Fibroblast of lung (primary cell): ENCODE results near the gene BTBD17. TPM values are rescaled to one million over a fixed set of nuclear protein-coding genes. Genes with fewer than 3 reads are reported as not detected.

Experiments
- DNase-seq, 2 donors: peaks; one replicate each; pipeline versions ENCODE4 v3.0.0 to v3.0.0-alpha.2; 2010; ENCODE audit warnings: low read depth in 2 of 2
- H2AFZ ChIP-seq: 2 replicates; pipeline ENCODE4 v1.5.1; 2012; ENCODE audit warnings: low read length, control low read depth, inconsistent platforms
- H3K27ac ChIP-seq: 2 replicates; pipeline ENCODE4 v1.5.1; 2011; ENCODE audit warnings: low read length, control low read depth; ENCODE audit not compliant: insufficient read depth
- H3K27me3 ChIP-seq: 2 replicates; pipeline ENCODE4 v1.5.1; 2011; ENCODE audit warnings: mild to moderate bottlenecking, low read length; ENCODE audit not compliant: control insufficient read depth, insufficient read depth
- H3K36me3 ChIP-seq: 2 replicates; pipeline ENCODE4 v1.5.1; 2011; ENCODE audit warnings: low read length; ENCODE audit not compliant: control insufficient read depth, insufficient read depth
- H3K4me1 ChIP-seq: 2 replicates; pipeline ENCODE4 v1.5.1; 2011; ENCODE audit warnings: low read length; ENCODE audit not compliant: control insufficient read depth, insufficient read depth; ENCODE audit errors: extremely low read depth
- H3K4me2 ChIP-seq: 2 replicates; pipeline ENCODE4 v1.5.1; 2011; ENCODE audit warnings: low read length, control low read depth; ENCODE audit not compliant: insufficient read depth; ENCODE audit errors: extremely low read depth
- H3K4me3 ChIP-seq, 4 experiments: fragments of 200-600 bp in 1 of 4; sonication (generic) in 1 of 4; replicated peaks in 1 of 4; 2 replicates each; pipeline ENCODE4 v1.5.1; 2011 to 2016; ENCODE audit warnings: low read length in 4 of 4, low read depth in 3 of 4, mild to moderate bottlenecking in 3 of 4, control low read depth in 2 of 4, inconsistent platforms in 1 of 4, mixed read lengths in 1 of 4; ENCODE audit not compliant: insufficient read depth in 1 of 4; ENCODE audit errors: control extremely low read depth in 1 of 4
- H3K79me2 ChIP-seq: 2 replicates; pipeline ENCODE4 v1.5.1; 2012; ENCODE audit warnings: mild to moderate bottlenecking, low read length, inconsistent platforms; ENCODE audit not compliant: control insufficient read depth, insufficient read depth
- H3K9ac ChIP-seq: 2 replicates; pipeline ENCODE4 v1.5.1; 2011; ENCODE audit warnings: mild to moderate bottlenecking, low read length, control low read depth; ENCODE audit not compliant: insufficient read depth
- H3K9me3 ChIP-seq: 2 replicates; pipeline ENCODE4 v1.5.1; 2012; ENCODE audit warnings: low read depth, low read length; ENCODE audit not compliant: control insufficient read depth, insufficient read depth
- H4K20me1 ChIP-seq: 2 replicates; pipeline ENCODE4 v1.5.1; 2011; ENCODE audit warnings: low read length; ENCODE audit not compliant: control insufficient read depth, insufficient read depth; ENCODE audit errors: extremely low read depth
- EZH2 ChIP-seq: IDR thresholded peaks from 2 replicates; pipeline ENCODE4 v1.5.1; 2012; ENCODE audit warnings: low read length, control low read depth, mild to moderate bottlenecking; ENCODE audit errors: missing control alignments
- polyA plus RNA-seq, 2 donors: library from polyadenylated mRNA; depleted of rRNA in 1 of 2; stranded (reverse) in 1 of 2; unstranded in 1 of 2; fragments of >200 nt; gene quantifications; 2 replicates each; pipeline ENCODE4 v1.2.1, GENCODE V29; 2011 to 2012; ENCODE audit warnings: missing spikeins in 1 of 2
- total RNA-seq: library from RNA; depleted of rRNA; stranded (reverse); fragments of >200 nt; gene quantifications from 2 replicates; pipeline ENCODE4 v1.2.1, GENCODE V29; 2014
- TF ChIP-seq, protein P1 (sequence below), 2 donors: IDR thresholded peaks in 1 of 2; conservative IDR thresholded peaks in 1 of 2; 1 replicate in 1 of 2; 2 replicates in 1 of 2; pipeline ENCODE4 v1.5.1; 2011 to 2012; ENCODE audit warnings: low read length in 2 of 2, control low read depth in 1 of 2, inconsistent platforms in 1 of 2, low read depth in 1 of 2, mild to moderate bottlenecking in 1 of 2

The BTBD17 gene
- total and polyA plus RNA-seq, 2 donors (not counting 1 experiment from before 2014, with no cell fraction given) = under 0.01 TPM; not detected in 1

DNA sequence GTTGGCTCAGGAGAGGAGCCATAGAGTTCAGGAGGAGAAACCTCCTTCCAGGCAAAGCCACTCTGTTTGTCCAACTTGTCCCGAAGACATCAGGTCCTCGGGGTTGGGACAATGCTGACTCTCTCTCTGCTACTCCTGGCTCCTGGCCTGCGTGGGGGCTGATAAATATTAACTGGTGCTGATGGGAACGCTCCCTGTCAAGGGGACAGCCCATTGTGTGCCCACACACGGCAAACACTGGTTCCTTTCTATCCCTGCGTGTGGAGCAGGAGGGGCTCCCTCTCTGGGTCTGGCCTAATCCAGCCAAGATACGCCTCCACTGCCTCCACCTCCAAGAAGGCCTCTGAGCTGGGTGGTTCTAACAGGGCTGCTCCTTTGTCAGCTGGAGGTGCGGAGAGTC is 31.2 kb downstream of the BTBD17 start:
- H3K27ac ChIP-seq = no peak overlapping the region
- no peak overlapping the region for H3K9ac ChIP-seq
- H3K9me3 ChIP-seq = no peaks in the 10 kb centered on the region

DNA sequence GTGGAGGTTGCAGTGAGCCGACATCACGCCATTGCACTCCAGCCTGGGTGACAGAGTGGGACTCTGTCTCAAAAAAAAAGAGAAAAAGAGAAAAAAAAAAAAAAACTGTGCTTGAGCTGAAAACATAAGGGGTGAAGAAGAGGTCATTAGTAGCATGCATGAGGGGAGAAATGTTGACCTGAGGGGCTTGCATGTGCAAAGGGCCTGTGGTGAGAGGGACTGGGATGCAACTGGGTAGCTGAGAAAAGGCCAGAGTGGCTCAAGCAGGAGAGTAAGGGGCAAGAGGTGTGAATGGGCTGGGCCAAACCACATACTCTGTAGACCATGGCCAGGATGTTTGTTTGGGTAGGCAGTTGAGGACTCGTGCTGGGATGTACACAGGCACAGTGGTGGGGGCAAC is 32.3 kb downstream of the BTBD17 start:
- H3K9ac ChIP-seq = no peak overlapping the region
- H3K4me2 ChIP-seq = no peak overlapping the region
- H2AFZ ChIP-seq = no peak overlapping the region
- no peaks in the 10 kb centered on the region for H3K79me2 ChIP-seq
- DNase-seq = no peak
- TF ChIP-seq, protein P1, sequence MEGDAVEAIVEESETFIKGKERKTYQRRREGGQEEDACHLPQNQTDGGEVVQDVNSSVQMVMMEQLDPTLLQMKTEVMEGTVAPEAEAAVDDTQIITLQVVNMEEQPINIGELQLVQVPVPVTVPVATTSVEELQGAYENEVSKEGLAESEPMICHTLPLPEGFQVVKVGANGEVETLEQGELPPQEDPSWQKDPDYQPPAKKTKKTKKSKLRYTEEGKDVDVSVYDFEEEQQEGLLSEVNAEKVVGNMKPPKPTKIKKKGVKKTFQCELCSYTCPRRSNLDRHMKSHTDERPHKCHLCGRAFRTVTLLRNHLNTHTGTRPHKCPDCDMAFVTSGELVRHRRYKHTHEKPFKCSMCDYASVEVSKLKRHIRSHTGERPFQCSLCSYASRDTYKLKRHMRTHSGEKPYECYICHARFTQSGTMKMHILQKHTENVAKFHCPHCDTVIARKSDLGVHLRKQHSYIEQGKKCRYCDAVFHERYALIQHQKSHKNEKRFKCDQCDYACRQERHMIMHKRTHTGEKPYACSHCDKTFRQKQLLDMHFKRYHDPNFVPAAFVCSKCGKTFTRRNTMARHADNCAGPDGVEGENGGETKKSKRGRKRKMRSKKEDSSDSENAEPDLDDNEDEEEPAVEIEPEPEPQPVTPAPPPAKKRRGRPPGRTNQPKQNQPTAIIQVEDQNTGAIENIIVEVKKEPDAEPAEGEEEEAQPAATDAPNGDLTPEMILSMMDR (conservative IDR thresholded peaks at IDR 0.05 in 1 of 2, IDR thresholded peaks at IDR 0.05 in 1 of 2; ENCODE audit: low read depth in 1 of 2, low read length in 2 of 2) = no peak
- no peak for TF ChIP-seq EZH2
- no peaks in the 10 kb centered on the region for H3K27me3 ChIP-seq
- H4K20me1 ChIP-seq = no peaks in the 10 kb centered on the region
- H3K9me3 ChIP-seq = no peaks in the 10 kb centered on the region
- H3K4me1 ChIP-seq = no peaks in the 10 kb centered on the region
- H3K36me3 ChIP-seq = no peaks in the 10 kb centered on the region
- no peak overlapping the region for H3K27ac ChIP-seq
- no peak overlapping the region for H3K4me3 ChIP-seq

More for the DNA sequence above, 31.2 kb downstream of the BTBD17 start:
- DNase-seq = no peak
- H3K27me3 ChIP-seq = no peaks in the 10 kb centered on the region
- no peak overlapping the region for H3K4me2 ChIP-seq
- TF ChIP-seq, protein P1 (conservative IDR thresholded peaks at IDR 0.05 in 1 of 2, IDR thresholded peaks at IDR 0.05 in 1 of 2; ENCODE audit: low read depth in 1 of 2, low read length in 2 of 2) = no peak
- no peak for TF ChIP-seq EZH2
- no peak overlapping the region for H3K4me3 ChIP-seq
- H4K20me1 ChIP-seq = no peaks in the 10 kb centered on the region
- no peaks in the 10 kb centered on the region for H3K79me2 ChIP-seq
- no peaks in the 10 kb centered on the region for H3K36me3 ChIP-seq
- H3K4me1 ChIP-seq = no peaks in the 10 kb centered on the region
- no peak overlapping the region for H2AFZ ChIP-seq

DNA sequence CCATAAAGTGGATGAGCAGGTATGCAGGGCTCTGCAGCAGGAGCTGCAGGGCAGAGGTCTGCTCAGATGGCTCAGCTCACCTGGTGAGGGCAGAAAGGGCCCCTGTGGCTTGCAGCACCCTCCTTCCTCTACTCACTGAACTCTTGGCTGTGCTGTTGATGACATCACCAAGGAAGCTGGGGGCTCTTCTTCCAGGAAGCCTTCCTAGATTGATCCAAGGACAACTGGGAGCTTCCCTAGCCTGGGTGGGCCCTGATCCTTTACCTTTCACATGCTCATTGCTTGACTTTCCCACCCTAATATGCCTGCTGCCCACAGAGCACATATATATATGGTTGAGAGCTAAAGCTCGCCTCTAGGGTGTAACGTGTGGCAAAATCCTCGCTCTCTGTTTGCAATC is 33.2 kb downstream of the BTBD17 start:
- Histone ChIP-seq H3K9ac (no peak overlapping the region), H3K4me3 (no peak overlapping the region), H3K36me3 (no peaks in the 10 kb centered on the region), H2AFZ (no peak overlapping the region), H3K27ac (no peak overlapping the region), H3K4me2 (no peak overlapping the region), H3K79me2 (no peaks in the 10 kb centered on the region), H3K4me1 (no peaks in the 10 kb centered on the region), H4K20me1 (no peaks in the 10 kb centered on the region), H3K27me3 (no peaks in the 10 kb centered on the region), H3K9me3 (no peaks in the 10 kb centered on the region)
- no peak for TF ChIP-seq EZH2
- no peak for DNase-seq
